HG03571 (cell line): ENCODE results near the gene TMEM80.

Experiments
- ATAC-seq: cut with Tn5 transposase; IDR thresholded peaks from one replicate; pipeline ENCODE4 v1.9.1; 2021; ENCODE audit not compliant: unreplicated experiment

The TMEM80 gene

DNA sequence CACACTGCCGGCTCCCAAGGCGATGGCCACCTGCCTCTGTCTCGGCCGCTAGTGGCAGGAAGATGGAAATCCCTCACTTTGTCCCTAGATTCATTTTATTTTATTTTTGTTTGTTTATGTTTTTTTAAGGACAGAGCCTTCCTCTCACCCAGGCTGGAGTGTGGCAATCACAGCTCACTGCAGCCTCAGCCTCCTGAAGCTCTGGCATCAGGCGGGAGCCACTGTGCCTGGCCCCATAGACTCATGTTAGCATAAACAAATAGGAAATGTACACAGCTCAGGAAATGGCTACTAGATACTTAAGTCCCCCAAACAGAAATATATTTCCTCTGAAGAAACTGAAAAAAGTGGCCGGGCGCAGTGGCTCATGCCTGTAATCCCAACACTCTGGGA is 3.5 kb downstream of the TMEM80 start:
- no peak for ATAC-seq

DNA sequence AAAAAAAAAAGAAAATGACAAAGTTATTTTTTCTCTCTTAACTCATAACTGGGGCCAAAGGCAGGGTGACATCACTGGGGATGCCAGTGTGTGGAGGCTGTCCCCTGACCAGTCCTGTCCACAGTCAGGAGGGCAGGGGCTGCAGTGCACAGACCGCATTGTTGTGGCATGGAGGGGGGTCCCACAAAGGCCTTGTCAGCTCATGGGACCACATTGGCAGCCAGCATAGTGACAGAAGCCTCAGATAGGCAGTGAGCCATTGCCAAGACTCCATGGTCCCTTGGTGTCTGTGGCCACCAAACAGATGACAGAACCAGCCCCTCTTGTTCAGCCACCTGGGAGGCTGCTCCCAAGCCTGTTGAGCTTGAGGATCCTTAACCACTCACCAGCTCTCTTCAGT is 4.1 kb downstream of the TMEM80 start:
- ATAC-seq: no peak

GRCh38 chr11:701741-702461 is 6.3 kb downstream of the TMEM80 start:
- no peak for ATAC-seq

DNA sequence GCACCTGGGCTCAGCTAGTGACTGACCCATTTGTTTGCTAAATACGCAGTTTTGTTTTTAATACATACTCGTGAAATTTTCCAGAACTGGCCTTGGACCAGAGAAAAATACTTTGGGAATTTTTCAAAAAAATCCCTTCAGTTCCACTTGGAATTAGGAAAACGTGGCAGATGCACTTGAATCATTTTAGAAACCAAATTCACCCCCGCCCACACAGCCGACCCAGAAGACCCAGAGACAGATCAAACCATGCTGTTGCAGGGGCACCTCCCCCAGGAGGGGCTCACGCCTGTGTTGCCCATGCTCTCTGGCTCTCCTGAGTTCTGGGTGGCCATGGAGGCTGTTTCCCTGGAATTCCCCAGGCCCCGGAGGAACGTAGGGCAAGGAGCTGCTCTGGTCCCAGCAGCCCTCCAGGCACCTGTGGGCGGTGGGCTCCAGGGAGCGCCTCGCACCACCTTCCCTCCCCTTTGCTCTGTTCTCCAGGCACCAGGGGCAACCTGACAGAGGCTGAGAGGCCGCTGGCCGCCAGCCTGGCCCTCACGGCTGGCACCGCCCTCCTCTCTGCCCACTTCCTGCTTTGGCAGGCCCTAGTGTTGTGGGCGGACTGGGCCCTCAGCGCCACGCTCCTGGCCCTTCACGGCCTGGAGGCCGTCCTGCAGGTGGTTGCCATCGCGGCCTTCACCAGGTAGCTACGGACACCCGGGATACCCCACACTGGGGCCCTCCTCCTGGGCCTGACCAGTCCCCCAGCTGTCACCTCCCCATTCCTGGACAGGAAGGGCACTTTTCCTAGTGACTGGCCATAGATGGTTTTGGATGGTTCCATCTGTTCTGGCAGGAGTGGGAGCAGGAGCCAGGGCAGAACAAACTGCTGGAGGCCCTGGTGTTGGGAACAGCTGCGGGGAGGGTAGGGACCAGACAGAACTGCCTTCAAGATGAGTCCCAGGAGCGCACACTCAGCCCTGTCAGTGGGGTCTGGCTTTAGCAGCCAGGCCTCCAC is 7.1 kb downstream of the TMEM80 start:
- ATAC-seq: no peak

DNA sequence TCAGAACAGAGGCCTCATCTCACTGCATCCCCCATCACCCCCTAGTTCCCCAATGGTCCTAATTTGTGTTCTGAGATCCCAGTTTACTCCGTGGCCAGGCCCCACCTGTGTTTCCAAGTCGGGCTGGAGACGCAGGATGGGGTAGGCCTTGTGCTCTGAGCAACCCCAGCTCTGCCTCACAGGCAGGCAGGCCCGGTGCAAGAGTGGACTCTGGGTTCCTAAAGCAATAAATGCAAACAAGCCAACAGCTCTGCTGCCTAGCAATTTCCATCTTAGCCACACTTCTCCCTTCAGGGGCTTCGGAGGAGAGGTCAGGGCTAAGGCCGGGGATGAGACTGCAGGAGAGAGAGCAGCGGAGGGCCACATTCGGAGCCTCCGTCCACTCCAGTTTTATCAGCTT is 7.9 kb downstream of the TMEM80 start:
- ATAC-seq: no peak

DNA sequence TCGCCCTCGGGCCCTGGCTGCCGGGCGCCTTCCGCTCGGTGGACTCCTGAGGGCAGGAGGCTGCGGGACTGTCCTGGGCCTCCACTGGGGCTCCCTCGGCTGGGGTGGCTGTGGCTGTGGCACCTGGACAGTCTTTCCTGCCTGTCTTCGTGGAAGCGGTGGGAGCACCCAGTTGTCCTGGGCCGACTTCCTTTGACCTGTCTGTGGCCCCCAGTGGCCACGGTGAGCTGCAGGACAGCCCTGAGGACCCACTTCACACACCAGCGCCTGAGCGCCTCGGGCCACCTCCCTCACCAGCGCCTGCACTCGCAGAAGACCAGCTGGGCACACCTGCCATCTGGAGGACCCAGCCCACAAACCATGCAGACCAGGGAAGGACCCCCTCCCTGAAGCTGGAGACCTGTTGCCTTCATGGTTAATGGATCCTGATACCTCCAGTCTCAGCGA is 8.6 kb downstream of the TMEM80 start:
- no peak for ATAC-seq

- no peak for ATAC-seq
Measured at GRCh38 chr11:704781-705645, 9.4 kb downstream of the TMEM80 start.

DNA sequence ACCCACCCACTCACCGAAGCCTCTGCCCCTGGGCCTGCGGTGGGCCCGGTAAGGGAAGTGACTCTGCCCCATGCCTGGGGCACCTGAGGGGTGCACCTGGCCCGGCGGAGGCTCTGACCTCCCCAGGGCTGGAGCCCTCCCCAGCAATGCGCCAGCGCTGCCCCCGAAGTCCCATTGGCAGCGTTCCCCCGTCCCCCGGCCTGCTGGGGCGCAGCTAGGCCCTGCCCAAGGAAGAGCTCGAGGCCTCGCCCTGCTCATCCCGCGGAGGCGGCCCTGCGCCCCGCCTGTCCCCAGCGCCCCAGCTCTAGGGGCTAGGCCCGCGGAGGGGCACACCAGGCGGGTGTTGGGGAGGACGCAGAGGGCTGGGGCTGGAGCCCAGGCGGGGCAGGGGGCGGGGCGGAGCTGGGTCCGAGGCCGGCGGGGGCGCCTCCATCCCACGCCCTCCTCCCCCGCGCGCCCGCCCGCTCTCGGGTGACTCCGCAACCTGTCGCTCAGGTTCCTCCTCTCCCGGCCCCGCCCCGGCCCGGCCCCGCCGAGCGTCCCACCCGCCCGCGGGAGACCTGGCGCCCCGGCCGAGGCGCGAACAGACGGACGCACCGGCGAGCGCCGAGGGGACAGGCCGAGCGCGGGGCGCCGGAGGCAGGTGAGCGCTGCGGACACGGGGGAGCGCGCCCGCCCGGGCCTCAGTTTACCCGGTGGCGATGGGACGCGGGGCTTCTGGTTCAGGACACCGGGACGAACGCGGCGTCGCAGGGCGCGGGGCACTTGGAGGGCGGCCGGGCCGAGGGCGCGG is 10.2 kb downstream of the TMEM80 start, which contains the start of gene EPS8L2:
Gene EPS8L2 (plus strand): TSS at position 586 of the 793 bp plus-strand sequence. CDS start 3,177 bp downstream, outside the sequence.
- no peak for ATAC-seq

- ATAC-seq: no peak
Measured at GRCh38 chr11:706439-706956, 10.9 kb downstream of the TMEM80 start.

GRCh38 chr11:706957-707816 is 11.6 kb downstream of the TMEM80 start:
- no peak for ATAC-seq

DNA sequence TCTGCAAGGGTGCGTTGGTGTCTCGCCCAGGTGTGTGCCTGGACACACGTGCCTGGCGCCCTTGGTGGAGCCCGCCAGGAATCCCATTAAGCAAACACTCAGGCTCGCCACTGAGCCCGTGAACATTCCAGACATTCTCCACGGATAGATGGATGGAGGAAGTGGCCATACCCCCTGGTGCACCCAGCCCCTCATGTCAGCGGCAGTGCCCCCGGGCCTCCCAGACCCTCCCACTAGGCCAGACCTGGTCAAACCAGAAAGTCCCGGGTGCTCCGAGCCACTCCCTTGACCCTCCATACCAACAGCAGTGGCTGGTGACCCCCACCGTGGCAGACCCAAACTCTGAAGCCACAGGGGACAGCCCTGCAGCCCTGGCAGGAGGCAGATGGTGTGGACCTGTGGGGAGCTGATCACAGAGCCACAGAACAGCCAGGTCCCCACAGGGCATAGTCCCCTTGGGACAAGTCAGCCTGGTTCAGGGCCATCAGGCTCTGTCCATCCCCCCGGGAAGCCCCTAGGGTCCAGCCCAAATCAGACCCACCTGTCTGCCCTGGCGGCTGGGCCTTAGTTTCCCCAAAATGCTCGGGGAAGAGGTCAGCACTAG is 12.3 kb downstream of the TMEM80 start:
- ATAC-seq: no peak

GRCh38 chr11:708511-708910 is 12.9 kb downstream of the TMEM80 start:
- ATAC-seq: no peak

- no peak for ATAC-seq
Measured at GRCh38 chr11:709109-709997, 13.7 kb downstream of the TMEM80 start.

DNA sequence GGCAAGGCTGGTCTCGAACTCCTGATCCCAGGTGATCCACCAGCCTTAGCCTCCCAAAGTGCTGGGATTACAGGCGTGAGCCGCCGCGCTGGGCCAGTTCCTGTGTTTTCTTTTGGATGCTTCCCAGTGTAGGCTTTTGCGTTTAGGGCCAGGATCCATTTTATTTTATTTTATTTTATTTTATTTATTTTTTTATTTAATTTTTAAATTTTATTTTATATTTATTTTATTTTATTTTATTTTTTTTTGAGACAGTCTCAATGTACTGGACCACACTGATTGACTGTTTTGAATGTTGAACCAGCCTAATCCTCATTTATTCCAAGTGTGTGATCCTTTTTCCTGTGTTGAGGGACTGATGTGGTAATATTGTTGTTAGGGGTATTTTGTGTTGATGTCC is 18.8 kb downstream of the TMEM80 start:
- ATAC-seq: no peak

DNA sequence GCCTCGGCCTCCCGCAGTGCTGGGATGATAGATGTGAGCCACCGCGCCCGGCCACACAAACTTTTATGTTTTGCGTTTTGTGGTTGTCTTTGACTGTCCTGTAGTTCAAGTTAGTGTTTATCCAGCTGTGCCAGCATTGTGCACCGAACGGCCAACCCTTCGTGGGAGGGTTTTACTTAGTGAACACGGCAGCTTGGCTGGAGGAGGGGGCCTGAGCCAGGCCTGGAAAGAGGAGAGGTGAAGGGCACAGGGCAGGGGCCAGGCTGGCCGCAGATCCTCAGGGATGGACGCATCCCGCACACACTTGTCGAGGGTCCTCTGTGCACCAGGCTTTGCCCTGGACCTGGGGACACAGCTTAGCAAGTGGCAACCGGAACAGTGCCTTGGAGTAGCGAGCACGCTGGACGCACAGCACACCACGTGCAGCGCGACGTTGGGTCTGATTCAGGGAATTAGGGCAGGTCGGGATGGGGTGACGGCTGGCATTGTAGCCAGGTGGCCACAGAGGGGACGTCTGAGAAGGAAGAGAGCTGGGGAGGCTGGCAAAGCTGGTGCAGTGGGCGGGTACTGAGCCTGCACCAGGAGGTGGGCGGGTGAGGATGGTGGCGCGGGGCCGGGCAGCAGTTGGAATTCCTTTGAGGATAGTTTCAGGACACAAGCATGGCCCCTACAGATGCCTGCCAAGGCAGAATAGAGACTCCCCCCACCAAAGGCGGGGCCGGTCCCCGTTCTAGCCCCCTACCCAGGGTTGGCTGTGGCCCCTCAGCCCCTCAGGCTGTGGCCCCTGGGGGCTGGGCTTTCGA is 23.8 kb downstream of the TMEM80 start:
- ATAC-seq: no peak

GRCh38 chr11:720017-720641 is 24.5 kb downstream of the TMEM80 start:
- no peak for ATAC-seq
